COR-L47 (cell line): ENCODE data around the gene METTL25B.
"Not testable (repeated sequence)": the region's sequence is repeated elsewhere in the genome, so short reads cannot be mapped to it uniquely, and the experiment has no call there.

Experiments
- DNase-seq: peaks from one replicate; lab custom pipeline; 2025; lab: John Stamatoyannopoulos, UW

The METTL25B gene

GRCh38 chr1:156748670-156749418 lies 20.6 kb downstream of the METTL25B start:
- DNase-seq = no peak

DNA sequence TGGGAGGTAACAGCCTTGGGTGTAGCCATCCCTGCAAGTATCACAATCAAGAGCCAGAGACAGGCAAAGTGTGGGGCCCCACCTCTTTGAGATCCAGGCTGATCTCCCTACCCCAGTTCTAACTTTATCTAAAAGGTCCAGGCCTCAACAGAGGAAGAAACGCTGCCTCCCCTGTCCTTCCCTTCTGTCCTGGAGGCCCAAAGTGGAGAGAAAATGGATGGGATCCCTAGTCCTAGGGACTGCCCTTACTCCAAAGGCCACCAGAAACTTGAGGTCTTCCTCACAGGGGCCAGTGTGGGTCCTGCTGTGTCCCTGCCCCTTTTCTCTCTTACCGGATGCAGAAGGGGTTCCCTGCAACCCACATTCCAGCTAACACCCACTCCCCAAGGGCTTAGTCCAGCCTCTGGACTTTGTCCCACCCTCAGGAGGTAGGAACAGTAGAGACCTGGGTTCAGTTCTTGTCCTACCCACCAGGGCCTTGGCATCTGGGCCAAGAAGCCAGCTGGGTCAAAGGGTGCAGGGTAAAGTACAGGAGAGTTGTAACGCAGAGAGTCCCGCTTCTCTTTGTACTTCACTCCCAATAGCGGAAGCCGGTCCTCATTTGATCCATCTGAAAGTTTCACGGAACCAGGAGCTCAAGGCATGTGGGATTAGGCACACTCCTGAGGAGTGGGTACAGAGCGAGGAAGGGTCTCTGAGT lies 21.3 kb downstream of the METTL25B start:
- no peak for DNase-seq

DNA sequence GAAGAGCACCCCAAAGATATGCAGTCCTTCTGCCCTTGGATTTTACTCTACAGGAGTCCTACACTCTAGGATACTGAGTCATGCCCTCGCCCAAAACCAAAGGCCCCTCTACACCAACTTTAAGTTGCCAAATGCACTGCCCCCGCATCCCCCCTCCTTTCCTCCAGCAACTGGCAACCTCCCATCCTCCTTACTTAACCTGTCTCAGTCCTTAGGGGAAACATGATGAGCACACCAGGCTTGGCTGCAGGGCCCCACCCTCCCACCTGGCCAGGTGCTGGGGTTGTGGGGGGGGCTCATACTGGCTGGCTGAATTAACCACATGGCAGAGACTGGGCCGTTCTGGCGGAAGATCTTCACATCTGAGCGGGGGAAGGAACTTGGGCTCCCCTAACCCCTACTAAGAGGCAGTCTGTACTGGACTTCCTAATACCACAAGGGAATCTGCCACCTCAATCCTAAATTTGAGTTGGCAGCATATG lies 22.0 kb downstream of the METTL25B start:
- peak; percentile 46 for DNase-seq

DNA sequence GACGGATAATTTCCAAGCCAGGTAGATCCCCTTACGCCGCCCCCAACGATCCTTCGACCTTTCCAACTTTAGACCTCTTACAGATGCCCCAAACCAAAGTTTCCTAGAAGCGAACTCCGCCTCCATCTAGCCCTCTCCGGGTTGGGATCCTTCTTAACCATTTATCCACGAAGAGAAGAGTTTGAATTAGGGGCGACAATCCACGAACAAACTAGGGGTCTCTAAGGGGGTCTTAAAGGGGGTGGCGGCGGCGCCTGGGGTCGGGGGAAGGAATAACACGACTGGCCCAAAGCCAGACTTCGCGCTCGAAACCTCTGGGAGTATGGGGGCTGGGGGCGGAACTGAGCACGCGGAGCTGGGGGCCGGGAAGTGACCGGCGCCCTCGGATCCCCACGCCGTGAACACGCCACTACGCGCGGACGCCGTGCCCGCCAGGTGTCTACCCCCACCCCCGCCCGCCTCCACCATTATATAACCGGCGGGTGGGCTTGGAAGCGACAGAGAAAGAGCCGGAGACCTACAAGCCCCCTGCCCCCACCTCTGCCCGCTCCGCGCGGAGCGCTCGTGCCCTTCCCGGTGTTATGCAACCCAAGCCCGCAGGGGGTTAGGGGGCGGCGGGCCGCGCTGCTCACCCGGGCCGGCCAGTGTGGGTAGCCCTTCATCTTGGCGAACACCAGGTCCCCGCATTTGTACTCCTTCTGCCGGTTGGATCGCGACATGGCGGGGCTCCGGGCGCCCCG lies 22.6 kb downstream of the METTL25B start:
- peak; percentile 78 for DNase-seq

DNA sequence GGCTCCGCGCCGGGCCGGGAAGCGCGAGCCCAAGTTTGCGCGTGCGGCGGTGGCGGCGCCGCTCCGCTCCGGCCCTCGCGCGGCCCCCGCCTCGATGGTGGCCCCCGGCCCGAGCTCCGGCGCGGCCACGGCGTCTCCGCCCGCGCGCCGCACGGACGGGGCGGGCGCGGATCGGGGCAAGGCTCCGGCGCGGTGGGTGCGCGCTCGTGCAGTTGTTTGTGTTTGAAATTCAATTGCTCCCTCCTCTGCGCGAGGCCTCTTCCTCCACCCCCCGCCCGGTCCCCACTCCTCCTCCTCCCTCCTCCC lies 23.1 kb downstream of the METTL25B start, which contains the start of gene HDGF:
Gene HDGF (minus strand): TSS at position 225 of the 306 bp plus-strand sequence. CDS start 246 bp downstream, outside the sequence.
- DNase-seq = no peak

DNA sequence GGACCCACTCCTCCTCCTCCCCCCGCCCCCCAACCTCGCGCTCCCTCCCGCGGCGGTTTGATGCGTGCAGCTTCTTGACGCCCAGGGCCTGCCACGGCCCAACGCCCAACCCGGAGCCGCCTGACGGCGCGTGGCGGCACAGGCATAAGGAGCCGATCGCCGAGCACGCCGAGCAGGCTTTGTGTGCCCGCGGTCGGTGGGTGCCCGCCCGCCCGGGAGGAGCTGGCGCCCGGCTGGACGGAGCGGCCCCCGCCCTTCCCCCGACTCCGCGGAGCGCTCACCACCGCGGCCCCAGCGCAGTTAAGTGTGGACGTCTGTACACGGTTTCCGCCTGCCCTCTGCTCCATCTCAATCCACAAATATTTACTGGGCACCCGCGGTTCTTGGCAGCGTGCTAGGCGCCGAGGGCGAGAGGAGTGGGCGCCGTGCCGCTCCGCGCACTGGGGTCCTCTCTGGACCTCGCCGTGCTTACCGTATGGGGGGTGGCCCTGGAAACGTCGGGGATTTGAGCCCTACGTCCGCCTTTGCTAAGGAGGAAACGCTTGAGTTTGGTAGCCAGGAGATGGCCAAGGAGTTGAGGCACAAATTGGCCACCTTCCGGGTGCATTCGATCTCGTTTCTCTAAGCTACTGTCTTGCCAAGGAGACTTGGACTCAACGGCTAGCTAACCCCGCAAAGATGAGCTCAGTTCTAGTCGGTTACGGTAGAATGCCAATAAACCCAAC lies 23.6 kb downstream of the METTL25B start:
- DNase-seq = peak; percentile 95

DNA sequence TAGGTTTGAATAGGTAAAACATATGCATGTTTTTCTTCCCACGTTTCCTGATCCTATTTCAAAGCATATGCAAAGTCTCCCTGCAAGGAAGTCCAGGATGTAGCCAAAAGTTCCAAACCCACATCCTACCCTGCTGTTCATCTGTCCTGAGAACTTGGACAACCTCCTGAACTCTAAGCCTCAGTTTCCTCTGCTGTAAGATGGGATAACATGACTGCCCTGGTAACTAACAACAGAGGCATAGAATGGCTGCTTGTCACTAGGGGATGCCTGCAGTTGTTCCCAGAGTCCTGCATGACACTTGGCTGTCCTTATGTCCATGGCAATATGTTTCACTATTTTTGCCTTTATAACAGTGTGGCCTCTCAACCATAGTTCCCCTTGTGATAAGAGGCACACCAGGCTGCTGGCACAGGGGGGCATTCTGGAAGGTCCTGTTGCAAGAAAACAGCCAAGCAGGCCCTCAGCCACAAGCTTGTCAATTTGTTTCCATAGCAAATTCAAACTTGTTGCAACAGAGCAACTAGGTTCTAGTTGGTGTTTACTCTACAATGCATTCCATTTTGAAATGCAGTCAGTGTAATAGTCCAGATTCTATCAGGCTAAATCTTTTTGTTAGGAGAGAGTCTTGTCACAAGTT lies 24.7 kb downstream of the METTL25B start:
- DNase-seq = no peak

DNA sequence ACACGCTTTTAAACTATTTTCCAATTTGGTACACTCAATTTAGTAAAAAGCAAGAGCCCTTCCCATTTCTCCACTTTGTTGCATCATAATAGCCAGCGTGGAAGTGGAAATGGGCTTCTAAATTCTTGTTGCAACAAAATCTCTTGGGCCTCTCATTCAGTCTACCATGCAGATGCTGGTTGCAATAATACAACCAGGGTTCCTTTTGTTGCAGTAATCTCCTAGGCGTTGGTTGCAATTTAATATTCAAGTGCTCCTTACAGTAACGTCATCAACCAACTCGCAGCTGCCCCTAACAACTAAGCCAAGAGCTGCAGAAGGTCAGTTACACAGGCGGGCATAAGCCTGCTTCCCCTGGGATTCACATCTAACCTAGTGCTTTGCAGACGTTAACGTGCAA lies 25.9 kb downstream of the METTL25B start:
- DNase-seq = no peak

DNA sequence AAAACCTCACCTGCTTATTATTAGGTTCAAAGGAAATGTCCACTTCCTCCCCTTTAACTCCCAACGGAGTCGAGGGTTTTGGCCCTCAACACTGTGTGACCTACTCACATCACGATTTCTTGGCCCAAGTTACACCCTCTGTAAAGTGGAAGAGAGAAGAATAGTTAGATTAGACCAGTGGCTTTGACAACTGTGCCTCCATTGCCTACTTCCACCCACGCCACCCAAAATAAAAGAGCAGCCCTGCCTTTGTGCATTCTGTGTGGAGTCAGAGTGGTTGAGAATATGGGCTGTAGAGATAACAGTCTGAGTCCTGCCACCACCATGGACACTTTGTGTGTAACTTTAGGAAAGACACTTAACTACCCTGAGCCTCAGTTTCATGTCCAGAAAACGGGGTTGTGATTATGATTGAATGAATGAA lies 27.3 kb downstream of the METTL25B start:
- no peak for DNase-seq

- no peak for DNase-seq
Measured at GRCh38 chr1:156756355-156756754, 28.1 kb downstream of the METTL25B start.

- DNase-seq = not testable (repeated sequence)
Measured at GRCh38 chr1:156757572-156758253, 29.4 kb downstream of the METTL25B start.

GRCh38 chr1:156760092-156760795 lies 32.0 kb downstream of the METTL25B start:
- no peak for DNase-seq

- DNase-seq = no peak
Measured at GRCh38 chr1:156760796-156761104, 32.5 kb downstream of the METTL25B start.

GRCh38 chr1:156765136-156765535 lies 36.9 kb downstream of the METTL25B start:
- DNase-seq = not testable (repeated sequence)

GRCh38 chr1:156765666-156766065 lies 37.4 kb downstream of the METTL25B start:
- no peak for DNase-seq

DNA sequence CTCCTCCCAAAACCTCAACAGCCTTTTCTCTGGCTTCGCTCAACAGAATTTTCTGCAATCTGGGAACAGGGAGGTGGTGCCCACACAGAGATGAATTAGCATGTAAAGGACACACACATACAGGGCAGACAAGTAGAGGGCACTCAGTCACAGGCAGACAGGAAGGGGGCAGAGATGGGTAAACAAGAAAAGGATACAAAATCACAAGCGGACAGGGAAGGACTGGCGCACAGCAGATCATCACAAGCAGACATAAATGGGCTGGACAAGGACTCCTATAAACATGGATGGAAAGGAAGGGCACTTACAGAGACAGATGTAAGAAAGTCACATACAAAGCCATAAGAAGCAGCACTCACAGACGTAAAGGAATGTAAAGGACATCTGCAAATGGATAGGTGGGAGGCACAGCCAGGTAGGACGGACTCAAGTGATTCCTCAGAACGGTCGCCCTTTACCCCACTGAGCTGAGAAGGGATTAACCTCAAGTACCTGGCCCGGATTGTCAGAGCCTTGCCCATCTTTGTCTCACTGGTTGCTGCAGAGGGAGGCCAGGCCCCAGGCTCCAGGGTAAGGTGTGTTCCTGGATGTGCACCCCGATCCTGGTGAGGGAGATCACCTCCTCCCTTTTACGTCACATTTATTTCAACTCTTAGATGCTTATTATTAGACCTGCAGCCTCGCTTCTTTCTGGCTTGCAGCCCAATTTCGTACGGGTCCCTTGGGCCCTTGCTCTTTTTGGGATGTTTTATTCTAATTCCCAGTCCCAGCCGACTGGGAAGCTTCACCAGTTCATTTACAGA lies 38.2 kb downstream of the METTL25B start:
- DNase-seq = no peak

GRCh38 chr1:156767101-156767878 lies 39.0 kb downstream of the METTL25B start, which contains the start of gene PRCC:
Gene PRCC, plus strand, starts transcription at chr1:156767535. Its CDS starts 237 bp downstream, at chr1:156767772.
- DNase-seq = peak; percentile 99

- no peak for DNase-seq
Measured at GRCh38 chr1:156767879-156768604, 39.8 kb downstream of the METTL25B start.
